Measurements from ENCODE around the gene CHD9.

Gene CHD9

DNA sequence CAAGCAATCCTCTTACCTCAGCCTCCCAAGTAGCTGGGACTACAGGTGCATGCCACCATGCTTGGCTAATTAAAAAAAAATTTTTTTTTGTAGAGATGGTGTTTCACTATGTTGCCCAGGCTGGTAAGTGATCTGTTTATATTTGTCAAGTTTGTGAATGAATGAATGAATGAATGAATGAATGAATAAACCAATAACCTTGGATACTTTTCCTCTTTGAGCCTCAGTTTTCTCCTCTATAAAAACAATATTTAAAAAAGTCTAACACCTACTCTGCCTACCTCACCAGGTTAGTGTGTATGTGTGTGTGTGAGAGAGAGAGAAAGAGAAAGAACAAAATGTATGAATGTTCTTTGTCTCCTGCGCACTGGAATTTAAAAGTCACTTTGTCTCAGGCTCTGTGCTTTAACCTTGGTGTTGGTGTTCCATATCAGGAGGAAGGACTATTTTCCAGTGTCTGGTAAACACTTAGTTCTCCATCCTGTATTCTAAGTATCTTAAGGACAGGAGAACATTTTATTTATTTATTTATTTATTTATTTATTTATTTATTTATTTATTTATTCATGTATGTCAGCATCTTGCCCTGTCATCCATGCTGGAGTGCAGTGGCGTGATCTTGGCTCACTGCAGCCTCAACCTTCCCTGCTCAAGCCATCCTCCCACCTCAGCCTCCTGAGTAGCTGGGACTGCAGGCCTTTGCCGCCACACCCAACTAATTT lies 27.1 kb downstream of the CHD9 start:
- in situ Hi-C loops (cut with HindIII; ENCODE audit: low sequenced_read_pairs): no loop called here
- TF ChIP-seq, protein P1, sequence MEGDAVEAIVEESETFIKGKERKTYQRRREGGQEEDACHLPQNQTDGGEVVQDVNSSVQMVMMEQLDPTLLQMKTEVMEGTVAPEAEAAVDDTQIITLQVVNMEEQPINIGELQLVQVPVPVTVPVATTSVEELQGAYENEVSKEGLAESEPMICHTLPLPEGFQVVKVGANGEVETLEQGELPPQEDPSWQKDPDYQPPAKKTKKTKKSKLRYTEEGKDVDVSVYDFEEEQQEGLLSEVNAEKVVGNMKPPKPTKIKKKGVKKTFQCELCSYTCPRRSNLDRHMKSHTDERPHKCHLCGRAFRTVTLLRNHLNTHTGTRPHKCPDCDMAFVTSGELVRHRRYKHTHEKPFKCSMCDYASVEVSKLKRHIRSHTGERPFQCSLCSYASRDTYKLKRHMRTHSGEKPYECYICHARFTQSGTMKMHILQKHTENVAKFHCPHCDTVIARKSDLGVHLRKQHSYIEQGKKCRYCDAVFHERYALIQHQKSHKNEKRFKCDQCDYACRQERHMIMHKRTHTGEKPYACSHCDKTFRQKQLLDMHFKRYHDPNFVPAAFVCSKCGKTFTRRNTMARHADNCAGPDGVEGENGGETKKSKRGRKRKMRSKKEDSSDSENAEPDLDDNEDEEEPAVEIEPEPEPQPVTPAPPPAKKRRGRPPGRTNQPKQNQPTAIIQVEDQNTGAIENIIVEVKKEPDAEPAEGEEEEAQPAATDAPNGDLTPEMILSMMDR (IDR thresholded peaks at IDR 0.05; ENCODE audit: low read depth, low read length, missing control alignments): no peak
- H3K4me3 ChIP-seq (ENCODE audit: low read depth, low read length): no peak overlapping the region
- no peak for DNase-seq (ENCODE audit: low read depth)

DNA sequence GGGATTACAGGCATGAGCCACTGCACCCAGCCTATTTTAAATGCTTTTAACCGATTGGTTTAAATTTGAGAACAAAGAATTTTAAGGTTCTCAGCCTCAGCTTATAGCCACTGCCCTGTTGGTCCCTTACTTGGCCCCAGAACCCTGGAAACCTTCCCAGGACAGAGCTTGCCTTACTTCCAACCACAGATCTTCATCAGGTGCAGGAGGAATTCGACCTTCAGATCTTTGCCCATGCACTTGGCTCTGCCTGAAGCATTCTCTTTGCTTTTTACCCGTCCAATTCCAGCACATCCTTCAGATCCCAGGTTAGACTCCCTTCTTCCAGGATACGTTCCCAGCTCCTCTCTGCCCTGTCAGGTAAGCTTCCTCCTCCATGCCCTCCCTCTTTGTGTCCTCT lies 27.7 kb downstream of the CHD9 start:
- H3K4me3 ChIP-seq (ENCODE audit: low read depth, low read length): no peak overlapping the region
- TF ChIP-seq, protein P1 (IDR thresholded peaks at IDR 0.05; ENCODE audit: low read depth, low read length, missing control alignments): no peak
- in situ Hi-C loops (cut with HindIII; ENCODE audit: low sequenced_read_pairs): no loop called here
- DNase-seq (ENCODE audit: low read depth): no peak

DNA sequence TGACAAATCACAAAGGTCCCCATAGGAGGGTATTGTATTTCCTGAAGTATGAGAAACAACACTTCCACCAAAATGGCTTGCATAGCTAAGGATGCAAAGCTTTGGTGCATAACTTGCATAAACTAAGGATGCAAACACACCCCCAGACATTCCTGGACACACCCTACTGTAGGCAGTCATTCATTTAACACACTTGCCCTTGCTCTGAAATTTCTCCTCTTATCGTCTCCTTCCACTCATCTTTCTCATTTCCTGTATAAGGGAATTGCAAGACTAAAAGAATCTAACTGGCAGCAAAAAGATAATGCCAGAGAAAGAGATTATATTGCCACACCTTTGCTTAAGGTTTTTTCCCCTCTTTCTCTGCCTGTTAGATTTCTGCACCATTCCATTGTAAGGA lies 28.3 kb downstream of the CHD9 start:
- H3K4me3 ChIP-seq (ENCODE audit: low read depth, low read length): no peak overlapping the region
- TF ChIP-seq, protein P1 (IDR thresholded peaks at IDR 0.05; ENCODE audit: low read depth, low read length, missing control alignments): no peak
- in situ Hi-C loops (cut with HindIII; ENCODE audit: low sequenced_read_pairs): no loop called here
- no peak for DNase-seq (ENCODE audit: low read depth)

DNA sequence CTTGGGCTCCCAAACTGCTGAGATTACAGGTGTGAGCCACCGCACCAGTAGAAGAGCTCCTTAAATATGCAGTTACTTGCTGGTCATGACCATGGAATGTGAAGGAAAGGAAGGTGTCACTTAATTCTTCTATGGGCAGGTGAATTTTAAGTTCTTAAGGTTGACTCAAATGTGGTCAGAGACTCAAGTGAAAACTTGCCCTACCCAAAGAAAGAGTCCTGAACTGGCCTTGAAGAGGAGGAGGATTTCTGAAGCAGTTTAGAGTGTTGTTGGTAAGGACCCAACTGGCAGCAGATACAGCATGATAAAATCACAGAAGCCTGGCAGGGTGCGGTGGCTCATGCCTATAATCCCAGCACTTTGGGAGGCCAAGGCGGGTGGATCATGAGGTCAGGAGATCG lies 29.4 kb downstream of the CHD9 start:
- in situ Hi-C loops (cut with HindIII; ENCODE audit: low sequenced_read_pairs): no loop called here
- TF ChIP-seq, protein P1 (IDR thresholded peaks at IDR 0.05; ENCODE audit: low read depth, low read length, missing control alignments): no peak
- DNase-seq (ENCODE audit: low read depth): no peak
- no peak overlapping the region for H3K4me3 ChIP-seq (ENCODE audit: low read depth, low read length)

DNA sequence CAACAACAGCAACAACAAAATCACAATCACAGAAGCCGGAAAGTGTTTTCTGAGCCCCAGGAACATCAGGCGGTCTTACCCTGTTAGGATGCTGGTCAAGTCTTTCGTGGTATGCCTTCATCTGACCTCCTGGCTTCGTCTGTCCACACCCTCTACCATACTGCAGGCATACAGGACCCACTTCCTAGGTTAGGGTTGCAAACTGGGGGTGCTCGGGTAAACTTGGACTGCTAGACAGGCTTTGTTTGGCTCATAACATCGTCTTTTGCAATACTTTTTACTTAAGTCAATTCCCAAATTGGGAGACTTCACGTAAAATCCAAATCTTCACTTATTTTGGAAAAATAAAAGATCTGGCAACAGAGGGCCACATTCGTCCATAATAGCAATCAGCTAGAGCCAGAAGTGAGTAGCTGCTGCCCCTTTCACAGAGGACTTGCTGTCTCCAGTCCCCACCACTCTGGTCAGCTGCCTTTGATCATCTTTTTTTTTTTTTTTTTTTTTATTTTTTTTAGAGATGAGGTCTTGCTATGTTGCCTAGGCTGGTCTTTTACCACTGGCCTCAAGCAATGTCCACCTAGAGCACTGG lies 30.0 kb downstream of the CHD9 start:
- DNase-seq (ENCODE audit: low read depth): no peak
- H3K4me3 ChIP-seq (ENCODE audit: low read depth, low read length): no peak overlapping the region
- in situ Hi-C loops (cut with HindIII; ENCODE audit: low sequenced_read_pairs): no loop called here
- TF ChIP-seq, protein P1 (IDR thresholded peaks at IDR 0.05; ENCODE audit: low read depth, low read length, missing control alignments): no peak

DNA sequence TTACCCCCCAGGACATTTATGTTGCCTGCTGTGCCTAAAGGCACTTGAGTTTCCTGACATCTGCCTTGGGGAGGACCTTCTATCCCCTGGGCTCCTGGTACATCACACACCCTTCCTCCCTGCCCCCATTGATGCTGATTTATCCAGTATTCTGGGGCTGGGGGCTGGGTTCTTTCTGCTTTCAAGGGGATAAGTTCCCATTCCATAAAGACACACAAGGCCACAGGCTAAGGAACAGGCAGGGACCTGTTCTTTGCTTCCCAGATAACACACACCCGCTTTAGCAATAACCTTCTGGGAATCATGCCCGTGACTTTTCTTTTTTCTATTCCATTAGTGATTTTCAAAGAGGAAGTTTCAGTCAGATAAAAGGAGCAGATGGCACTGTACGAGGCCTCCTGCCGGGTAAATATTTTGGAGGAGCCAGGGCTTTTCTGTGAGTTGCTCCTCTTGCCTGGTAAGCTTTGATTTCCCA lies 30.6 kb downstream of the CHD9 start:
- no peak for DNase-seq (ENCODE audit: low read depth)
- H3K4me3 ChIP-seq (ENCODE audit: low read depth, low read length): no peak overlapping the region
- TF ChIP-seq, protein P1 (IDR thresholded peaks at IDR 0.05; ENCODE audit: low read depth, low read length, missing control alignments): no peak
- in situ Hi-C loops (cut with HindIII; ENCODE audit: low sequenced_read_pairs): no loop called here
